Measurements from ENCODE around the gene STPG1. TPM values are rescaled to one million over a fixed set of nuclear protein-coding genes. Genes with fewer than 3 reads are reported as not detected.

Gene STPG1
- total RNA-seq, 6 donors from 2014 or later = 5.5 to 20.1 (median 8.2) TPM

DNA sequence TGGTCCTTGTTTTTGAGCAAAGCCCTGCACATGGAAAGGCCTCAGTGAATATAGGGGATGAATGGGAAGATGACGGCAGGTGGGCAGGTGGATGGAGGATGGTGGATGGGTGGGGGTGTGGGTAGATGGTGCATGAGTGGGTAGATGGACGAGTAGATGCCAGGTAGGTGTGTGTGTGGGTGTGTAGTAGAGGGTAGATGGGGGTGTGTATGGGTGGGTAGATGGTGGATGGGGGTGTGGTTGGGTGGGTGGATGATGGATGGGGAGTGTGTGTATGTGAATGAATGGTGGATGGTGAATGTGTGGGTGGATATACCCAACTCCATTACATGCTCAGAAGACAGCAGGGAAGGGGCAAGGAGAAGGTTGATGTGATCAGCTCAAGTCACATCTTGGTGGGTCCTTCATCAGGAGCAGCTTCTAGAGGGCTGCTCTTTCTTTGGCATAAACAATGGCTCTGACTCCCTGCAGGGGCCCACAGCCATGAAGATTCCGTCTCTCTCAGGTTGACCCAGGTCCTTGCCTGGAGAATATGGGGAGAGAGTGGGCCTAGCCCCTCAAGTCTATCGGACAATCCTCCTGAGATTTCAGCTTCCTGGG is 60.2 kb downstream of the STPG1 start:
- ATAC-seq (ENCODE audit: low FRiP score in 2 of 2) (no peak), DNase-seq (no peak)
- Histone ChIP-seq H3K27me3 (no peaks in the 10 kb centered on the region), H3K27ac (no peak overlapping the region), H3K9me3 (no peaks in the 10 kb centered on the region), H3K36me3 (peaks cover 0 to 12% (median 5%) of the 10 kb centered on the region in 4 donors), H3K4me3 (no peak overlapping the region), H3K4me1 (no peaks in the 10 kb centered on the region)
- no peak for TF ChIP-seq POLR2AphosphoS5 (IDR thresholded peaks at IDR 0.05)
- TF ChIP-seq POLR2A (IDR thresholded peaks at IDR 0.05) = no peak
- WGBS, 2 donors = 99 to 100% methylated on average over 4 of the region's 4 CpGs

GRCh38 chr1:24351918-24352627 is 61.5 kb downstream of the STPG1 start:
- no peak overlapping the region for H3K27ac ChIP-seq
- DNase-seq (no peak), ATAC-seq (ENCODE audit: low FRiP score in 2 of 2) (no peak)
- H3K4me1 ChIP-seq = no peaks in the 10 kb centered on the region
- no peaks in the 10 kb centered on the region for H3K9me3 ChIP-seq
- H3K36me3 ChIP-seq = peaks cover 0 to under 1% (median 0%) of the 10 kb centered on the region in 4 donors
- TF ChIP-seq POLR2A (IDR thresholded peaks at IDR 0.05) = no peak
- H3K27me3 ChIP-seq = no peaks in the 10 kb centered on the region
- no peak overlapping the region for H3K4me3 ChIP-seq
- 60 to 76% methylated on average over 4 to 7 of the region's 7 CpGs for WGBS, 2 donors

DNA sequence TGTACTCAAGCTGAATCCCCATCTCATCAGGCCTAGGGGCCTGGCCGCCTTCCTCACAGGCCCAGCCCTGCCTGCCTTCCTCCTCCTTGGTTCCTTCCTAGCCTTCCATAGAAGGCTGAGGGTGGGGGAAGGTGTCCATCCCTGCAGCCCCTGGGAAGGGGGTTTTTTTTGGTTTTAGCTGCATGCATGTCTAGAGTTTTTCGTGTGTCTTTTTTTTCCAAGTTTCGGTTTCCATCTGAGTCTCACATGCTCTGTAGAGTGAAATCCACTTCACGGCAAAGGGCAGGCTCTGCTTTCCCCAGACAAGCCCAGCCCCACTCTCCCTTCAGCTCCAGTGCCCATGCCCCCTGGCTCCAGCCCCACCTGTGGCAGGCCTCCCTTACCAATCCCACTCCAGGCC is 62.3 kb downstream of the STPG1 start:
- WGBS, 2 donors = 88 to 90% methylated on average over 4 of the region's 4 CpGs
- DNase-seq (no peak), ATAC-seq (ENCODE audit: low FRiP score in 2 of 2) (no peak)
- H3K36me3 ChIP-seq = no peaks in the 10 kb centered on the region
- H3K27ac ChIP-seq = no peak overlapping the region
- no peak overlapping the region for H3K4me3 ChIP-seq
- TF ChIP-seq POLR2AphosphoS5 (IDR thresholded peaks at IDR 0.05) (no peak), EP300 (IDR thresholded peaks at IDR 0.05) (no peak)
- no peaks in the 10 kb centered on the region for H3K9me3 ChIP-seq
- H3K27me3 ChIP-seq = no peaks in the 10 kb centered on the region
- H3K4me1 ChIP-seq = no peaks in the 10 kb centered on the region

GRCh38 chr1:24349891-24350290 is 63.7 kb downstream of the STPG1 start:
- Histone ChIP-seq H3K9me3 (no peaks in the 10 kb centered on the region), H3K4me1 (no peaks in the 10 kb centered on the region), H3K4me3 (no peak overlapping the region), H3K36me3 (no peaks in the 10 kb centered on the region), H3K27me3 (no peaks in the 10 kb centered on the region), H3K27ac (no peak overlapping the region)
- ATAC-seq (ENCODE audit: low FRiP score in 2 of 2) = no peak
- DNase-seq = no peak
- 64 to 77% methylated on average over 2 of the region's 2 CpGs for WGBS, 2 donors
- TF ChIP-seq EP300 (IDR thresholded peaks at IDR 0.05) (no peak), POLR2A (IDR thresholded peaks at IDR 0.05) (no peak), POLR2AphosphoS5 (IDR thresholded peaks at IDR 0.05) (no peak), CTCF (IDR thresholded peaks at IDR 0.05) (no peak)

DNA sequence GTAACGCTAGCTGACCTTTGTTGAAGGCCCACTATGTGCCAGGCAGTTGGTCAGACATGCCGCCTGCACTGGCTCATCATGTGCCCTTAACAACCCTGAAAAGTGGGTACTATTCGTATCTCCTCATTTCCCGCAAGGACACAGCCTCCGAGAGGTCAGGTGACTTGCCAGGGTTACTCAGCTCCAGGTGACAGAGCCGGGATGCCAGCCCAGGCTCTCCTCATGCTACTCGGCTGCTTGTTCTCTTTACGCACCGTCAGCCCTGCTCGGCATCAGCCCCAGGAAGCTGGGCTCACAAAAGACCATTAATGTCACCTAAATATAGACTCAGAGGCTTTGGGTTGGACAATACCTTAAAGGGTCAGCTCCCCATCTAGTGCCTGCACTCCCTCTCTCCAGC is 65.4 kb downstream of the STPG1 start:
- 89 to 95% methylated on average over 10 of the region's 10 CpGs for WGBS, 2 donors
- TF ChIP-seq POLR2AphosphoS5 (IDR thresholded peaks at IDR 0.05) = no peak
- no peak for TF ChIP-seq POLR2A (IDR thresholded peaks at IDR 0.05)
- no peak for TF ChIP-seq EP300 (IDR thresholded peaks at IDR 0.05)
- no peak for TF ChIP-seq CTCF (IDR thresholded peaks at IDR 0.05)
- no peak overlapping the region for H3K4me3 ChIP-seq
- H3K4me1 ChIP-seq = no peaks in the 10 kb centered on the region
- H3K9me3 ChIP-seq = no peaks in the 10 kb centered on the region
- no peaks in the 10 kb centered on the region for H3K36me3 ChIP-seq
- ATAC-seq (ENCODE audit: low FRiP score in 2 of 2) = no peak
- no peak for DNase-seq
- H3K27me3 ChIP-seq = no peaks in the 10 kb centered on the region
- no peak overlapping the region for H3K27ac ChIP-seq

DNA sequence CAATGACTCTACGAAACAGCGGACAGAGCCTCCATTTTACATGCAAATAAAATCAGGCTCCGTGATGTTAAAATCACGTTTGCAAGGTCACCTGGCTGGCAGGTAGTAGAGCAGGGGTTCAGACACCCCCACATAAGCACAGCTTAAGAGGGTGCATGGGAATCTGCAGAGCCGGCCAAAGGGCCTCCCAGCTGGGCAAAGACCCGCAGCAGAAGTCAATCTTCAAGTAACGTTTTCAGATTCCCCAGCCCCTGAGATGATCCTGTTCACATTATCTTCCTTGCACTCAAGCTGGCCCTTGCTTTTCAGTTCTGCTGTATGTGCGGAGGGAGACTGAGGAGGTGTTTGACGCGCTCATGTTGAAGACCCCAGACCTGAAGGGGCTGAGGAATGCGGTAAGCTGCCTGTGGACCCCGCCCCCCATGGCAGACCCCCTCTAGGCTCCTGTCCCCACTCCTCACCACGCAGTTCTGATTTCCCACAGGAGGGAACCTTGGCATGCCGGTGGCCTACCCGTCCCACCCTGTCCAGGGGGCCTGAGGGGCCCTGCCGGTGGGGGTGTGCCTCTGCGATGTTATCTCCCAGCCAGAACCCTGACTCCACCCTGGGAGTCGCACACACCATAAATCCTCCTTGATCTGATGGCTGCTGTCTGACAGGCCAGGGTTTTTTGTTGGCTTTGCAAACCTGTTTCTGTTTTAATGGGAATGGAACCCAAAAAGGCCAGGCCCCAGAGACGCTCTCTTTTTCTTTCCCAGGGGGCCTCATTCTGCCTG is 66.2 kb downstream of the STPG1 start:
- no peaks in the 10 kb centered on the region for H3K9me3 ChIP-seq
- DNase-seq (peak in 1 of 2 donors; percentile 61), ATAC-seq (ENCODE audit: low FRiP score in 2 of 2) (no peak)
- H3K4me1 ChIP-seq = no peaks in the 10 kb centered on the region
- no peak overlapping the region for H3K4me3 ChIP-seq
- WGBS, 2 donors = 83 to 86% methylated on average over 12 to 19 of the region's 19 CpGs
- no peak for TF ChIP-seq CTCF (IDR thresholded peaks at IDR 0.05)
- no peak for TF ChIP-seq POLR2AphosphoS5 (IDR thresholded peaks at IDR 0.05)
- no peak for TF ChIP-seq POLR2A (IDR thresholded peaks at IDR 0.05)
- TF ChIP-seq EP300 (IDR thresholded peaks at IDR 0.05) = no peak
- no peaks in the 10 kb centered on the region for H3K36me3 ChIP-seq
- H3K27ac ChIP-seq = no peak overlapping the region
- H3K27me3 ChIP-seq = no peaks in the 10 kb centered on the region

All from upper lobe of left lung (tissue), 6 donors.